Heart left ventricle (tissue), 16 donors: ENCODE data around the gene CNKSR3. TPM values are rescaled to one million over a fixed set of nuclear protein-coding genes. Genes with fewer than 3 reads are reported as not detected.
A peak's percentile ranks its signal among the peaks of the same experiment; 100 is the strongest.

Experiments
- ATAC-seq, 4 donors: fragments of 200-7000 bp; cut with Tn5 transposase; one replicate each; pipeline ENCODE4 v1.9.1; 2020 to 2022; ENCODE audit warnings: moderate library complexity in 4 of 4, mild to moderate bottlenecking in 3 of 4, moderate number of reproducible peaks in 1 of 4
- DNase-seq, 5 donors: peaks; one replicate each; pipeline ENCODE4 v3.0.0-alpha.2; 2020
- H3K27ac ChIP-seq, 12 donors: fragments of 200-600 bp; sonication (generic) in 4 of 12; one replicate each; pipeline versions ENCODE4 v1.5.0 to v1.8.0; 2016 to 2022; ENCODE audit warnings: mild to moderate bottlenecking in 2 of 12
- H3K27me3 ChIP-seq, 9 donors: fragments of 200-600 bp; sonication (generic) in 2 of 9; one replicate each; pipeline versions ENCODE4 v1.5.1 to v1.8.0; 2016 to 2022; ENCODE audit warnings: mild to moderate bottlenecking in 3 of 9
- H3K36me3 ChIP-seq, 9 donors: fragments of 200-600 bp; sonication (generic) in 2 of 9; one replicate each; pipeline versions ENCODE4 v1.5.0 to v1.8.0; 2018 to 2022; ENCODE audit warnings: mild to moderate bottlenecking in 2 of 9
- H3K4me1 ChIP-seq, 12 donors: fragments of 200-600 bp; sonication (generic) in 4 of 12; one replicate each; pipeline versions ENCODE4 v1.5.0 to v1.8.0; 2016 to 2022; ENCODE audit warnings: mild to moderate bottlenecking in 3 of 12
- H3K4me3 ChIP-seq, 12 donors: fragments of 200-600 bp; sonication (generic) in 4 of 12; one replicate each; pipeline versions ENCODE4 v1.5.0 to v1.8.0; 2017 to 2022; ENCODE audit warnings: mild to moderate bottlenecking in 9 of 12, moderate library complexity in 4 of 12
- H3K9me3 ChIP-seq, 12 donors: fragments of 200-600 bp; sonication (generic) in 4 of 12; one replicate each; pipeline versions ENCODE4 v1.5.0 to v1.8.0; 2016 to 2022; ENCODE audit warnings: mild to moderate bottlenecking in 1 of 12
- CTCF ChIP-seq, 12 donors: fragments of 200-600 bp; sonication (generic) in 4 of 12; IDR thresholded peaks; one replicate each; pipeline versions ENCODE4 v1.5.0 to v1.8.0; 2018 to 2022; ENCODE audit warnings: antibody characterized with exemption in 12 of 12, mild to moderate bottlenecking in 5 of 12
- POLR2A ChIP-seq, 2 donors: fragments of 450-650 bp; IDR thresholded peaks; one replicate each; pipeline ENCODE4 v1.6.1; 2017; ENCODE audit warnings: antibody characterized with exemption in 2 of 2, mild to moderate bottlenecking in 2 of 2, moderate library complexity in 2 of 2
- WGBS, 4 donors: extraction: QIAGEN DNeasy Blood & Tissue Kit in 2 of 4; methylation state at CpG; one replicate each; pipeline versions ENCODE4 v1.1.5 to v1.1.7; 2013 to 2018; 5-methylcytosine and 5-hydroxymethylcytosine counted together
- intact Hi-C, 10 donors: fragments of 100-400 bp; cut with DNase I; formaldehyde crosslinking; loops; one replicate each; pipeline versions ENCODE4 v1.11.1 to v1.14.2; 2022
- long read RNA-seq, 3 donors: library from polyadenylated mRNA; unstranded; transcript quantifications; one replicate each; pipeline ENCODE4 v2.0.0, GENCODE V29; 2020 to 2021
- polyA plus RNA-seq, 2 donors: library from polyadenylated mRNA; stranded (reverse); fragments of 200-250 nt; gene quantifications; one replicate each; pipeline ENCODE4 v1.2.3, GENCODE V29; 2013
- total RNA-seq, 9 donors: library from RNA; depleted of rRNA in 2 of 9; stranded (reverse); fragments of >200 nt in 2 of 9; fragmentation: NEBNext Ultra II Directional in 3 of 9; extraction: Animal tissue kit (Norgen Biotek cat#: 25700) in 3 of 9; gene quantifications; one replicate each; pipeline versions ENCODE4 v1.1.0 to v1.2.4, GENCODE V29; 2016 to 2023
- donor health status: ischemic (EF 13 %, LVEDD 7.1; RV severe dilation, severe dysfunction).
- donor health status: healthy with polysubstance abuse.
- donor health status: DM: no; HTN: yes; CAD: no.
- donor health status: DM: no; HTN: no; CAD: no.
- donor health status: ischemic (EF 25% LVEDD 6.9; RV normal size, moderate dysfunction).
- donor health status: ischemic (EF 25% LVEDD 5.7; RV mildly dilated, moderate dysfunction).
- donor health status: healthy.
- donor health status: DM: yes; HTN: yes; CAD: no.
- donor health status: ischemic (EF 35%, LVEDD 5.7; RV mildly dilated, moderate dysfunction).
- donor health status: nonischemic (EF 11% LVEDD 7.7; RV severe dilation, severe dysfunction).
- donor health status: DM: yes; HTN: yes; CAD: no.
- donor health status: PGD.
- donor health status: ischemic (EF 29% LVEDD 5.4; RV normal size, mild dysfunction).
- donor health status: nonischemic (EF 23%, LVEDD 6.1; RV moderate dilation, normal function).

CNKSR3 gene
- 10 to 100 TPM in 8 of 9 donors, 1 to 10 TPM in 1; 9.6 to 30.7 (median 22.9) TPM for total RNA-seq
- polyA plus RNA-seq = 1 to 10 TPM; 5.9 to 9.8 TPM
- long read RNA-seq, donor 1, full-length matches to known transcripts = 15 of 23 reads
- long read RNA-seq, donor 1, partial matches to known transcripts = 7 of 23 reads
- long read RNA-seq, donor 1, other reads (novel, unspliced or antisense) = 1 of 23 reads
- long read RNA-seq, donor 2, full-length matches to known transcripts = 4 of 12 reads
- long read RNA-seq, donor 2, partial matches to known transcripts = 6 of 12 reads
- long read RNA-seq, donor 2, other reads (novel, unspliced or antisense) = 2 of 12 reads
- long read RNA-seq, donor 3, full-length matches to known transcripts = 20 of 31 reads
- long read RNA-seq, donor 3, partial matches to known transcripts = 10 of 31 reads
- long read RNA-seq, donor 3, other reads (novel, unspliced or antisense) = 1 of 31 reads

- Histone ChIP-seq H3K4me3 (peak within 1 kb of the TSS; percentile 56 to 91 (median 82)), H3K27ac (peak within 1 kb of the TSS; percentile 70 to 98 (median 91)), H3K36me3 (no peaks in the 10 kb centered on the region), H3K9me3 (no peaks in the 10 kb centered on the region), H3K27me3 (peaks cover 0 to 22% (median 0%) of the 10 kb centered on the region in 9 donors), H3K4me1 (peaks cover 0 to 36% (median 16%) of the 10 kb centered on the region in 12 donors)
- DNase-seq (peak; percentile 87 to 91 (median 89)), ATAC-seq (peak; percentile 83 to 93 (median 90))
- TF ChIP-seq POLR2A (IDR thresholded peaks at IDR 0.05) (peak in 1 of 2 donors; percentile 85), CTCF (IDR thresholded peaks at IDR 0.05) (peak in 4 of 12 donors; percentile 3 to 25 (median 12))
- intact Hi-C loops = loop anchor here in 4 of 10 donors (1.0 to 10.0 kb wide), 9 partner anchors 58 to 356 kb away; partner anchors contain the start of gene SCAF8 (in 2 of the 4)
- 0 to 1% (median 0%) methylated on average over 23 to 86 of the region's 86 CpGs for WGBS, 4 donors
These were observed at the start of gene CNKSR3 for GRCh38 chr6:154510144-154510905. Gene CNKSR3 (minus strand): TSS chr6:154510685. CDS start chr6:154510114, 571 bp downstream.

- DNase-seq (no peak), ATAC-seq (peak in 1 of 4 donors; percentile 44)
- WGBS, 4 donors = 41 to 51% (median 47%) methylated on average over 5 of the region's 5 CpGs
- H3K9me3 ChIP-seq = no peaks in the 10 kb centered on the region
- H3K27me3 ChIP-seq = no peaks in the 10 kb centered on the region
- peaks cover 0 to 13% (median 0%) of the 10 kb centered on the region in 12 donors for H3K4me1 ChIP-seq
- no peak overlapping the region for H3K4me3 ChIP-seq
- intact Hi-C loops = no loop called here
- TF ChIP-seq CTCF (IDR thresholded peaks at IDR 0.05) (no peak), POLR2A (IDR thresholded peaks at IDR 0.05) (no peak)
- no peaks in the 10 kb centered on the region for H3K36me3 ChIP-seq
- H3K27ac ChIP-seq = no peak overlapping the region
These were observed 48.5 kb upstream of the CNKSR3 start for GRCh38 chr6:154558984-154559383.

GRCh38 chr6:154558513-154558912 lies 48.0 kb upstream of the CNKSR3 start:
- H3K4me1 ChIP-seq = peaks cover 0 to 13% (median 0%) of the 10 kb centered on the region in 12 donors
- TF ChIP-seq CTCF (IDR thresholded peaks at IDR 0.05) = no peak
- no peak for TF ChIP-seq POLR2A (IDR thresholded peaks at IDR 0.05)
- WGBS, 4 donors = 91 to 96% (median 93%) methylated on average over 6 of the region's 6 CpGs
- no peak overlapping the region for H3K4me3 ChIP-seq
- ATAC-seq = no peak
- no peak for DNase-seq
- no peaks in the 10 kb centered on the region for H3K36me3 ChIP-seq
- intact Hi-C loops = no loop called here
- no peak overlapping the region for H3K27ac ChIP-seq
- no peaks in the 10 kb centered on the region for H3K9me3 ChIP-seq
- H3K27me3 ChIP-seq = no peaks in the 10 kb centered on the region
